Measurements from ENCODE around the gene CNIH3.
"Not testable (repeated sequence)": the region's sequence is repeated elsewhere in the genome, so short reads cannot be mapped to it uniquely, and the experiment has no call there.

CNIH3 gene

DNA sequence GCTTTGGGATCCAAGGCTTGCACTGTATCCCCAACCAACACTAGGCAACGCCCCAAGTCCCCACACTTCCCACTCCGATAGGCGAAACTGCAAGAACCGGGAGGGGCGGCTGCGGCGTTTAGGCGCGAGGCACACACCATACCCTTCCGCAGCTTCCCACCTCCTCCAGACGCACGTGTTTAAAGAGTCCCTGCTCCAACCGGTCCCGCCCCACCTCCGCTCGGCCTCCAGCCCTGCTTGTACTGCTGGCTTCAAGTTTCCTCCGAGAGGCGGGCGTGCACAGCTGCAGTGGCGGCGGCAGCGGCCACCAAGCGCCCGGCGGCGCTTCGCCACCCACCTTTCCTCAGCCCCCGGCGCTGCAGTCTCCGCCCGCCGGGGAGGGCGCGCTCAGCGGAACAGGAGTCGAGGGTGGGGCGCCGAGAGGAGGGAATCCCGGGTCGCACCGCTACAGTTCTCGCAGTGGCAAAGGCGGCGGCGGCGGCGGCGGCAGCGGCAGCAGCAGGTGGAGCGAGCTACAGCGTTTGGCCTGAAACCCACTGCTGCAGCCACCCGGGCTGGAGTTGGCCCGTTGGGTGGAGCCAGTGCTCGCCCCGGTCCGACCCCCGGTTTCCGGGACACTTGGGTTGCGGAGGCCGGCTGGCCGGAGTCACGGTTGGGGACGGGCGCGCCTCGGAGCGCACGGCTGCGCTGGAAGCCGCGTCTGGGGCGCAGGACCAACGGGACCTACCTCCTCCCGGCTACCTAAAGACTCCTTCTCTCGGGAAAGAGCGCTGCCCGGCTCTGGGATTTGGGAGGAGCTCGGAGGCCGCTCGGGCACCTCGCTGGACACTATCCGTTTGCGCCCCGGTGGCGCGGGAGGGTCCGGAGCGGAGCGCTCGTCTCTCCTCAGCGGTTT lies at the start of gene CNIH3:
TSS of gene CNIH3 (plus strand) at position 457 of the 895 bp plus-strand sequence. CDS start 858 bp downstream, outside the sequence.
- DNase-seq = peak; percentile 57

DNA sequence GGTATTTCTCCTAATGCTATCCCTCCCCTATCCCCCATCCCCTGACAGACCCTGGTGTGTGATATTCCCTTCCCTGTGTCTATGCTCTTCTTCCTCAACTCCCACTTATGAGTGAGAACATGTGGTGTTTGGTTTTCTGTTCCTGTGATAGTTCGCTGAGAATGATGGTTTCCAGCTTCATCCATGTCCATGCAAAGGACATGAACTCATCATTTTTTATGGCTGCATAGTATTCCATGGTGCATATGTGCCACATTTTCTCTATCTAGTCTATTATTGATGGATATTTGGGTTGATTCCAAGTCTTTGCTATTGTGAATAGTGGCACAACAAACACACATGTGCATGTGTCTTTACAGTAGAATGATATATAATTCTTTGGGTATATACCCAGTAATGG lies 49.6 kb upstream of the CNIH3 start:
- DNase-seq = not testable (repeated sequence)

DNA sequence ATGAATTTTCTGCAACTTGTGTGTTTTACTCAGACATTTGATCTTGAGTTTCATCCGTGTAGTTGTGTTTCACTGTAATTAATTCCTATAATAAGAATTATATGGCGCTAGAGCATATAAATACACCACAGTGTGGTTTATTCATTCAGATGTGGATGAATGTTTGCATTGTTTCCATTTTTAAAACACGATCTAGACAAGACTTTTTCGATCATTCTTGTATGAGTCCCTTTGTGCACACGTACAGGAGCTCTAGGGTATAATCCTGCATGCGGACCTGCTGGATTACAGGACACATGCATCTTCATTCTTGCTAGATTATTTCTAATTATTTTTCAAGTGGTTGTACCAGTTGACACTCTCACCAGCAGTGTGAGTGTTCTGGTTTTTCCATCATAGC lies 46.8 kb upstream of the CNIH3 start:
- DNase-seq = no peak

GRCh38 chr1:224571975-224572374 lies 44.1 kb upstream of the CNIH3 start:
- not testable (repeated sequence) for DNase-seq

DNA sequence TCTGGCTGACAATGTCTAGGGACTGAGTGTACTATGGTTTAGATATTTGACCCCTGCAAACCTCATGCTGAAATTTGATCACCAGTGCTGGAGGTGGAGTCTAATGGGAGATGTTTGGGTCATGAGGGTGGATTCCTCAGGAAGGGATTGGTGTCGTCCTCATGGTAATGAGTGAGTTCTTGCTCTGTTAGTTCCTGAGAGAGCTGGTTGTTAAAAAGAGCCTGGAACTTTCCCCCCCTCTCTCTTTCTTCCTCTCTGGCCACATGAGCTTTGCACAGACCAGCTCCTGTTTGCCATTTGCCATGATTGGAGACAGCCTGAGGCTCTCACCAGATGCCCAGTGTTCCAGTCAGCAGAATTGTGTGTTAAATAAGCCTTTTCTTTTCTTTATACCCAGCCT lies 36.6 kb upstream of the CNIH3 start:
- no peak for DNase-seq

DNA sequence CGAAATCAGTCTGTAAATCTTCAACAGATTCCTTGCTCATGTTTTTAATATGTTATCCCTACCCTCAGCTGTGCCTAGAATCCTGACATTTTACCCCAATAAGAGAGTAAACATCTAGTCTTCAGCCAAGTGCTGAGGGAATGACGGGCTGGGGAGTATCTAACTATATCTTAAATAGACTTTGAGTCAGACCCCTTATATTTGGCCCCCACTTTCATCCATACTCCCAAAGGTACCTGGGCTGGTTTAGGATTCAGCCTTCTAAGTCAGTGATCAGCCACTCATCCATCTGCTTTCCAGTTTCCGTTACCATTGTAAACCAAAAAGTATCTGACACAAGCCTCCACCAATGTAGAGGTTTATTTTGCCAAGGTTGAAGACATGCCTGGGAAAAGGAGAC lies 36.1 kb upstream of the CNIH3 start:
- DNase-seq = no peak

DNA sequence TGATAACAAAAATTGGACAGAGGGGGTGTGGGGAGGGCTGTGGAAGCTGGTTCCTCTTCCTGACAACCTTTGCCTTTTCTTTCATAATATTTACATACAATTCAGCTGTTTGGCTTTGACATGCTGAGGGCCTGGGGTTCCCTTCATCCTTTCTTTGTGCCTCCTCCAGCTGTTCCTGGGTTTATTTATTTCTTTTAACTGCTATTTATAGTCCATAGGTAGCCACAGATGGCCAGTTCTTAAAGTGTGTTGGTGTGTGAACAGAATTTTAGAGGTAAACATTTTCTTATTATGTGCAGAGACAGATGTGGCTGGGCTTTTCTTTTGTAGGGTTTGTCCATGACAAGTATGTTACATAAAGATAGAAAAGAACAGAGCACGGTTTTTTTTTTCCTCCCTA lies 34.1 kb upstream of the CNIH3 start:
- no peak for DNase-seq

GRCh38 chr1:224583774-224584173 lies 32.3 kb upstream of the CNIH3 start:
- DNase-seq = no peak

GRCh38 chr1:224585051-224585450 lies 31.1 kb upstream of the CNIH3 start:
- no peak for DNase-seq

DNA sequence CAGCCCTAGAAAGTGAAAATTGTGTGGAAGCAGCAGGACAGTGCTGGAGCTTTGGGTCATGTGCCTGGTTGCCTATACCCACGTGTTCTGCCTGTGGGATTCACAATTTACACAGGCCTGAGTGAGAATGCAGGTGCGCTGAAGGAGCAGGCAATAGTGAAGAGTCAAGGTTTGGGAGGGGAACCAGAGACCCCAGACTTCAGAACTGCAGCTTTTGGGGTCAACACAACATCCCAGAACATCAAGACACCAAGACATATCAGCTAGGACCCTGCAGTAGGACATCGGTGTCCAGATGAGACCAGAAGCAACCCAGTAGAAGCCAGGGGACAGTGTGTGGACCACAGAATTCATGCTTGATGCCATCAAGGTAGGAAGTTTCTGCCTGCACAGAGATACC lies 29.1 kb upstream of the CNIH3 start:
- no peak for DNase-seq

GRCh38 chr1:224588515-224588914 lies 27.6 kb upstream of the CNIH3 start:
- no peak for DNase-seq

GRCh38 chr1:224589006-224589405 lies 27.1 kb upstream of the CNIH3 start:
- DNase-seq = no peak

DNA sequence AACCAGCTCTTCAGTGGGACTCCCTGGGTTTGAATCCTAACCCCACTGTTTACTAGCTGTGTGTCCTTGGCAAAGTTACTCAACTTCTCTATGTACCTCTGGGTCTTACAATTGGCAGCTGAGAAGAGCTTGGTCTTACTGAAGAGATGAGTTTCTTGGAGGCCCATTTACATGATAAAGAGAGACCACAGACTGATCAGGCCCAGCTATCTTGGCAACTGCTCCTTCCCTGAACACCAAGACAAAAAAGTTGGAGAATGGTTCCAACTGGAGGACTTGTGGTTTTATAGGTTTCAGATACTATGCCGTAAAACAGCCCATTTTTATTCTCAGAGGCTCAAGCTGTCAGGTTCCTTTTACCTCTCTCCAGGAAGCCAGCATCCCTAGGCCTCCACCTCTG lies 24.8 kb upstream of the CNIH3 start:
- DNase-seq = no peak

DNA sequence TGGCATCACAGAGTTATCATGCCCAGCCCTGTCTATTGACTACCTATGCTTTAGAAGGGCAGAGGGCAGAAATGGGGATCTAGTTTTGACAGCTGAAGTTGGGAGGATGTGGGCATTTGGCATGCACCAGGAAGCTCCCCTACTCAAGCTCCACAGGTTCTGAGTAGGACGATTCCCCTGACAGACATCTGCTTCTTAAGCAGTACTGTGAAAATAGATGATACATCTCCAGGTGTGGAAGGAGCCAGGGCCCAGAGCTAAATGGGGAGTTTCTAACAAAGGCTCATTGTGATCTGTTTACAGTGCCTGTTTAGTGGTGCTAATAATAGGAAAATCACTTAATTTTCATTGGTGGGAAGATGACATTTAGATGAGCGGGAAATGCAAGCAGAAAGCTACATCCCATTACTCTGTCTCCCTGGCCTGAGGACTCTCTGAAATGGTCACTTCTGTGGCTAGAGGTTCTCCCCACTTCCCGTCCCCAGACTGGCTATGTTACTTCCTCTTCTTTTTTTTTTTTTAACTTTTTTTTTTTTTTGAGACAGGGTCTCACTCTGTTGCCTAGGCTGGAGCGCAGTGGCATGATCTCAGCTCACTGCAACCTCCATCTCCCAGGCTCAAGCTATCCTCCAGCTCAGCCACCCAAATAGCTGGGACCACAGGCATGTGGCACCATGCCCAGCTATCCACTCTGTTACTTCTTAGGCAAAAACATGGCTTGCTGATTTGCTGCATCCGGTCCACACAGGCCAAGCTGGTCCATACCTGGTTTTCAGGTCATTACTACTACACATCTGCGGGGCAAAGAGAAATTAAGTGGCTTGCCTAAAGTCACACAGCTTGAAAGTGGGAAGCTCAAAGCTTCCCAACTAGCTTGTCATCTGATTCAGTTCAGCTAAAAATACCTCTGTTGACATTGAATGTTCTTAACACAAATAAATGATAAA lies 23.2 kb upstream of the CNIH3 start:
- DNase-seq = peak; percentile 56

- no peak for DNase-seq
Observed at GRCh38 chr1:224594360-224594759, 21.8 kb upstream of the CNIH3 start.

DNA sequence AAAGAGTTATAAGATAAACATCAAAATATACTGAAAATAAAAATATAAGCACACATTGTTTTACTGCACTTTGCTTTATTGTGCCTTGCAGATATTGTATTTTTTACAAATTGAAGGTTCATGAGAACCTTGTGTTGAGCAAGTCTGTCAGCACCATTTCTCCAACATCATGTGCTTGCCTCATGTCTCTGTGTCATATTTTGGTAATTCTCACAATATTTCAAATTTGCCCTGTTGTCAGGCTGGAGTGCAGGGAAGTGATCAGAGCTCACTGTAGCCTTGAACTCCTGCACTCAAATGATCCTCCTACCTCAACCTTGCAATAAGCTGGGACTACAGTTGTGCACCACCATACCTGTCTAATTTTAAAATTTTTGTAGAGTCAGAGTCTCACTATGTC lies 21.3 kb upstream of the CNIH3 start:
- no peak for DNase-seq

- no peak for DNase-seq
Observed at GRCh38 chr1:224605482-224606181, 10.5 kb upstream of the CNIH3 start.

DNA sequence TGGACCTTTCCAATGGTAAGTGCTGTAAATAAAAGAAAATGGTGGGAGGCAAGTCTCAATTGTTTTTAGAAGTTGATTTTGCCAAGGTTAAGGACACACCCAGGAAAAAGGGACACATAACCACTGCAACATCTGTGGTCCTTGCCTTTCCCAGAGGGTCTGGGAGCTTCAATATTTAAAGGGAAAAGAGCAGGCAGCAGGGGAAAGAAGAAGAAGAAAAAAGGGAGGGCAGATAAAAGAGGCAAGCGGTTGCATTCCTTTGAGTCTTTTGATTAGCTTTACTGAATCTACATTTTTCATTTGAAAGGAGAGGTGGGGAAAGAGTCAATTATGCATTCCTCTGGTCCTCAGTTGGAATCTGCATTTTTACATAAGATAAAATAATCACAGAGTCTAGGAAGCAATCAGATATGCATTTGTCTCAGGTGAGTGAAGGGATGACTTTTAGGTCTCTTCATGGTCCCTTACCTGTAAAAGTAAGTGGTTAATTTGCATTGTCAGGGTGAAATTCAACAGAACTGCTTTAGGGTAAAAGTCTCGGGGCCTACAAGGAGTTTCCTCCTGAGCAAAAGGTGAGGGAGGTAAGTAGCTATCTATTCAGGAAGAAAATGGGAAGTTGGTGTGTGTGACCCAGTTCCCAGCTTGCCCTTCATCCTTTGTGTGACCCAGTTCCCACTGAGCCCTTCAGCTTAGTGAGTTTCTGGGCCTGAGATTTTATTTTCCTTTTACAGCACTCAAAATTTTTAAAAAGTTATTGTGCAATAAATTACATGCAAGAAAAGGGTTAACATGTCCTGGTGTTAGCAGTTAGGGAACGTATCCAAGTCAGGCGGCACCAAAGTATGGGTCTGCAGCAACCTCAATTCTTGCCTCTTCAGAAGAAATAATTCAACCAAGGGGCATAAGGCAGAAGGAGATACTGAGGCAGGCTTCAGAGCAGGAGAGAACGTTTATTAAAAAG lies 8.6 kb upstream of the CNIH3 start:
- no peak for DNase-seq

GRCh38 chr1:224609333-224609732 lies 6.8 kb upstream of the CNIH3 start:
- no peak for DNase-seq

DNA sequence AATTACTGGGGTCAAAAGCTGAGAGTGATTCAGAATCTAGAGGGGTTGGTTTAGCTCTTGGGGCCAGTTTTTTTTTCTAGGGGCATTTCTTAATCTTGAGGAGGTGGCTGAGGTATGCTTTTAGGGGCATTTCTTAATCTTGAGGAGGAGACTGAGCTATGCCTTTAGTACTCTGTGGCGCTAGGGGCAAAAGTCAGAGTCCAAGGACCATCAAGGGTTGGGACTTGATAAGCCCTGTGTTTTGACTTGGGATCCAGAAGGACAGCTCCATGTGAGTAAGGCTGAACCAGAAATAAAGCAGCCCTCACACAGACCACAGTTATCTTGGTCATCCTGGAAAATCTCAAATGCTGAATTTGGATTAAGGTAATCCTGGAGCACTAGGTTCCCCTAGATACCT lies 3.9 kb upstream of the CNIH3 start:
- DNase-seq = no peak

GRCh38 chr1:224613486-224613885 lies 2.6 kb upstream of the CNIH3 start:
- DNase-seq = no peak

All from NCI-H526 treated with DMSO at 0.1 percent for 48 hours (cell line).